Activated CD8-positive, alpha-beta memory T cell treated with anti-CD3 and anti-CD28 coated beads for 24 hours (primary cell): ENCODE data around the gene SFMBT2.

Source experiments
- DNase-seq: peaks from one replicate; pipeline ENCODE4 v3.0.0-alpha.2; 2020

SFMBT2 gene

DNA sequence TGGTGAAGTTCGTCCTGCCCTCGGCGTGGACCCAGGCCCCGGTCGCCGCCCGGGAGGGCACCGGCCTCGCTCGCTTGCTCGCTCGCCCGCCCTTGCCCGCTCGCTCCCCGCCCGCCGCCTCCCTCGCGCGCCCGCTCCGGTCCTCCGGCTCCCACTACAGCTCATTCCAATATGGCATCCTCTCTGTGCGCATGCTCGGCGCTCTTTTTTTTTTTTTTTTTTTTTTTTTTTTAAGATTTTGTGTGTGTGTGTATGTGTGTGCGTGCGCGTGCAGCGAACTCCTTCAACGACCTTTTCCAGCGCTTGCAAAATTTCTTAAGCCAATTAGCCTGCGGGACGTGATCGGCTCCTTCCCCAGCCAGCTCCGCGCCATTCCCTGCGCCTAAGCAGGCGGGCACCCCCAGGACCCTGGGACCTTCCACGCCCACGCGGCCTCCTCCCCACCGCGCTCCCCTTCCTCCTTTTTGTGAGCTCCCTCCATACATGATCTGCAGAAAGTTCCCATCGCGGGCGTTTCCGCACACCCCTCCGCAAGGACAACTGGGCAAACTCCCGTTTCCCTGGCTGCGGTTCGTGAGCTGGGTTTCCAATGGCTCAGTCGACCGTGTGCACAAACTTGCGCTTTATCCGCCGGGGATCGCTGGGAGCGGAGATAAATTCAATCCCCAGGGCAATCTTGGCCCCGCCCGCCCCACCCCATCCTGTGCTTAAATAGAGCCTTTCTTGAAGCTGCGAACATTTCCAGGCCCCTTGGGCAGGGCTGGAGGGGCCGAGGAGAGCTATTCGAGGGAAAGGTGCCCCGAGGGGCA lies at the start of gene SFMBT2:
Gene SFMBT2, minus strand, starts transcription at position 173 of the 809 bp plus-strand sequence. CDS start 29,136 bp downstream, outside the sequence.
- DNase-seq, result peak; percentile 81

DNA sequence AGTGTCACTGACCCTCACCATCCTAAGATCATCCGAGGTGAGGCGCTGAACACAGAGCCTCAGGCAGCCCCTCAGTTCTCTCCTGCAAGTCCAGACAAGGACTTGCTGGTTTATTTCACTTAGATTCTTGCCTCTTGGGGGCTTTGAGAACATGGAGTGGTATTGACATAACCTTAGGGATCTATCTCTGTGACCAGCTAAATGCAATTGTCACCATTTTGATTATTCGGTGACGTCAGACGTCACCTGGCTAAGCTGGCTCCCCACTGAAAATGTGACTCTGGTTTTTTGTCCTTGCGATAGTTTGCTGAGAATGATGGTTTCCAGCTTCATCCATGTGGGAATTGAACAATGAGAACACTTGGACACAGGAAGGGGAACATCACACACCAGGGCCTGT lies 49.2 kb upstream of the SFMBT2 start:
- no peak for DNase-seq

DNA sequence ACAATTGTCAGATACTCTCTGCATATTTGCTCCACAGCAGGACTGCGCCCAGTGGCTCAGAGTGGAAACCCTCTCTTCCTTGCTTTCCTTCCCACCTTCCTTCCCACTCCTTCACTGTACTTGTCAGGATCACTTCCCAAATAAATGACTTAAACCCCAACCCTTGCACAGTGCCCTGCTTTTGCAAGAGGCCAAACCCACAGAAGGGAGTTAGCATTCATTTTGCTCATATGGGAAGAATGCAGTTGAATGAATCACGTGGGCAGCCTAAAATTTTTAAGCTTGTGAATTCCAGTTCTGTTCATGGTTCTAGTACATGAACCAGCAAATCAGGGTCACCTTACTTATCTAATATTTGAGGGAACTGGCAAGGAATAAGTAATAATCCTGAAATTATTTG lies 47.7 kb upstream of the SFMBT2 start:
- DNase-seq, result no peak

DNA sequence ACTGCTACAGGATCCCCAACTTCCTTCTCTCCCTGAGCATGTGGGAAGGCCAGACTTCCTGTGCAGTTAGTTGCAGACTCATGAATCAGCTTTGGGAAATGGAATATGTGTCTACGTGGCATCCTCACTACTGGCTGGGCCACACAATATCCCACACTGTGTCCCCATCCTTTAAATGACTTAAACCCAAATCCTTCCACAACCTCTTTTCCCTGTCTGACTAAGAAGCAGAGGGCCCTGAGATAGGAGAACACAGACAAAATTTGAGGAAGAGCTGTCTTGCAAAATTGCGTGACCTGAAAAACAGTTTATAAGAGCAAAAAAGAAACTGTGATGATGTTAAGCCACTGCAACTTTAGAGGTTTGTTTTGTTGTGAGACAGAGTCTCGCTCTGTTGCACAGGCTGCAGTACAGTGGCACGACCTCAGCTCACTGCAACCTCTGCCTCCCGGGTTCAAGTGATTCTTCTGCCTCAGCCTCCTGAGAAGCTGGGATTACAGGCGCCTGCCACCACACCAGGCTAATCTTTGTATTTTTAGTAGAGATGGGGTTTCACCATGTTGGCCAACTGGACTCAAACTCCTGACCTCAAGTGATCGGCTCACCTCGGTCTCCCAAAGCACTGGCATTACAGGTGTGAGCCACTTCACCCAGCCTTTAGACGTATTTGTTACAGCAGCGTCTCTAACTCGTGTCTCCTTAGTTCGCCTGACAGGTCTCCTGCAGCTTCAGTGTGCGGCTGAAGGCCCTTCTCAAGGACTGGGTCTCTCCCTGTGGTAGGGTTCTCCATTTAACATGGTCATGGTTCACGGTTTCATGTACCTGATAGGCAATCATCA lies 46.9 kb upstream of the SFMBT2 start:
- no peak for DNase-seq

DNA sequence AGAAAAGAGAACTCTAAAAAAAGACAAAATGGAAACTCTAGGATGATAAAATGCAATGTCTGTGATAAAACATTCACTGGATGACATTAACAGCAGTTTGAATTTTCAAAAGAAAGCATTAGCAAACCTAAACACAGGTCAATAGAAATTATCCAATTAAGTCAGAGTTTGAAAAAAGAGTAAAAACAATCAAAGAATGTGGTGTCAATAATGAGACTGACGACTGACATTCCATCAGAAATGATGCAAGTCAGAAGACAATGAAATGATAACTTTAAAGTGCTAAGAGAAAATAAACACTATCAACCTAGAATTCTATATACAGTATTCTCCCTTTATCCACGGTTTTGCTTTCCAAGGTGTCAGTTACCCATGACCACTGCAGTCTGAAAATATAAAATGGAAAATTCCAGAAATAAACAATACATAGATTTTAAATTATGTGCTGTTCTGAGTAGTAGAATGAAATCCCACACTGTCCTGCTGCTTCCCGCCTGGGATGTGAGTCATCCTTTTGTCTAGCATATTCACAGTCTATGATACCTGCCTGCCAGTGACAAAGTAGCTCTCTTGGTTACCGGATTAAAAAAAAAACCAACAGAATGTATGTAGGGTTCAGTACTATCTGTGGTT lies 38.3 kb upstream of the SFMBT2 start:
- DNase-seq, result no peak

DNA sequence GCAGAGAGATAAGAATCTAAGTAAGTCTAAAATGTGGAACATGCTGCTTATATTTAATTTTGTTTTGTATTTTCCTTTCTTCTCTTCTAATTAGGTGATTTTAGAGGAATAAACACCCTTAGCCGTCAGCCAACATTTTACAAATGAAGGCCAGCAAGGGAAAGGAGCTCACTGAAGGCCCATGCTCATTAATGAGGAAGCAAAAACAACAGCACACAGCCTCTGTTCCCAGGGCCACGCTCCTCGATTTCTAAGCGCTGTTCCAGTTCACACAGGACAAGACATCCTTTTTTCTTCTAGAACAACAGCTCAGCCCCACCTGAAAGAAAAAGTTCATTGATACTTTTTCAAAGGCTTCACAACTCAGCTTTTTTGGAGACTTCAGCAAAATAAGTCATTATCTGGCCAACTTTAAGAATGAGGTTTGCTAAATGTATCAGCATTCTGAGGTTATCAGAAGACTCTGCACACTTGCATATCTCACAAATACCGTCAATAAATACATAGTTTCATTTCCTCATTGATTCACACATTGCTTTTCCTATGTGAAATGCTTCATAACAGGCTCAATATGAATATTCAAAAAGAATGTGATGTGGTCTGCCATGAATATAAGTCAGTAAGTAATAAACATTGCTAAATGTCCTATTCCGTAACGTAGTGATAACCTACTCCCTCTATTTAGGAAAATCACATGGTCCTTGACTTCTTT lies 34.8 kb upstream of the SFMBT2 start:
- no peak for DNase-seq

DNA sequence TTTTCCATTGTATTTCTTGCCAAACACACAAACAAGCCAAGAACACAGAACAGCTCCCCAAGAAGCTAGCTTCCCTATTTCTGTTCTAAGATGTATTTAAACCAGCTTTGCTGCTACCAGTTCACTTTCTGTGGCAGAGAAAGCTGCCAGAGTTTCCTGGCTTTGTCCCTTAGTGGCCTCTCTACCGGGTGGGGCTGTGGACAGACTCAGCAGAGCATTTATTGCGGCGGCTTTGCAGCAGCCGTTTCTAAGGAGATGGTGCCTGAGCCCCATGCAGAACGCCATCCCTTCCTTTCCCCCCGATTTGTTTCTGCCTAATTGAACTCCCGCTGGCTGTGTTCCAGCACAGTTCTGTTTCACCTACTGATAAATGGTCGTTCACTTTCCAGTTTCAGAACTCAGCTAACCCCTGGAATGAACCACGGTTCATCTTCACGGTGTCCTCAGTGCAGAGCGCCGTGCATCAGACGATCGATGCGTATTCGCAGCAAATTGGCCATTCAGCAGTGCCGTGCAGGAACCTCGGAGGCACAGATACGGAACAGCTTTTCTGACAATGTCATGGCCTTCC lies 33.8 kb upstream of the SFMBT2 start:
- no peak for DNase-seq

DNA sequence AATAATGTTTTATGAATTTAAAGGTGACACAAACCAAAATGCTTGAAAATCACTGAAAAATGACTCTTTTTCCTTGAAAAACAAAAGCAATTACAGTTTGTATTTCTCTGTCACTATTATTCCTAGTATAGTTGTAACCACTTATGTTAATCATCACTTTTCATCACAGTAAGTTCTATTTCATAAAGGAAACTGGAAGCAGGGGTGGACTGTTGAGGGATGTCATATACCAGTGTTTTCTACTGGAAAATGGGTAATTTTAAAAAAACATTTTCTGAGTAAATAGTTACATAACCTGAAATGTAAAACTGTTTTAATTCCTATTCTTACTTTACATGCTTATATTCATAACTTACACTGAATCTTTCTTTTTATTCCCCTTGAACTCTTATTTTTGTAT lies 32.2 kb upstream of the SFMBT2 start:
- no peak for DNase-seq

DNA sequence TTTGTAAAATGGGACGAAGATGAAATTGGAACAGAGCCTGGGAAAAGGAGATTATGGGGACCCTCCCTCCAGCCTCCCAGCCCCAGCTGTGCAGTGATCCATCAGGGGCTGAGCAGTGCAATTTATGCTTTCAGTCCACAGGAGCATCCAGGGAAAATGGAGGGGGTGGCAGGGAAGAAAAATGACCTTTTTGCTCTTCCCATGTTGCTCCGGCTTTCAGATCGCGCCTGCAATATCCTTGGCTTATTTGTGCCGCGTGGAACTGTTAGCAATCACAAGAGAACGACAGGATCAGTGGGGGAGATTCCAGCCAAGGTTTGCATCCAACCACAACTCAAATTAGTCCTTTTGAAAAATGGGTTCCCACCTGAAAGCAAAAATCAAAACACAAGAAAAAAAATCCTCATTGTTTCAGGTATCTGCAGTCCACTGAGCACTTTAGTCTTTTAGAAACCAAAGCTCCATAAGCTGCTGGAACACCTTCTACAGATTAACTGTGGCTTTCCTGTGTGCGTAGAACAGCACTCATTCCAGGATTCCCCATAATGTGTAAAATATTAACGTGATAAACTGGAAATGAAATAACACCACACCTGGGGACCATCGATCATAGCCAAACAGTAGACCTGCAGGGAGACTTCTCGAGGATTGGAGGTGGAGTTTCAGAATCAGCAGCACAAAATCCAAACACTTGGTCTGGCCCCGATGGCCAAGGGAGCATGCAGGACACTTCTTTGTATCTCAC lies 30.7 kb upstream of the SFMBT2 start:
- no peak for DNase-seq

DNA sequence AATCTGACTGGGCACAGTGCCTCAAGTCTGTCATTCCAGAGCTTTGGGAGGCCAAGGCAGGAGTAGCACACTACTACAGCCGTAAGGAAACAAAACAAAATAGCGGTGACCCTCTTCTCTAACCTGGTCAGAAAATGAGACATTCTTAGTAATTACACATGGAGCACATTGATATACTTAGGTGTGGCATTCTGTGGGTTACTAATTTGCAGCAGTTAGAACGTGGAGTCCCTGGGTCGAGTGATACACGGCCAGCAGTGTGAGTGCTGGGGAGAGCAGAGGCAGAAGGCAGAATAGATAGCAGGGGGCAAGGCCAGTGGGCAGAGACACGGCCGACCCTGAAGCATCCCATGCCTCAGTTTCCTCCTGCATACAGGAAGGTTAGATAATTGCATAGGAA lies 28.9 kb upstream of the SFMBT2 start:
- DNase-seq, result no peak

DNA sequence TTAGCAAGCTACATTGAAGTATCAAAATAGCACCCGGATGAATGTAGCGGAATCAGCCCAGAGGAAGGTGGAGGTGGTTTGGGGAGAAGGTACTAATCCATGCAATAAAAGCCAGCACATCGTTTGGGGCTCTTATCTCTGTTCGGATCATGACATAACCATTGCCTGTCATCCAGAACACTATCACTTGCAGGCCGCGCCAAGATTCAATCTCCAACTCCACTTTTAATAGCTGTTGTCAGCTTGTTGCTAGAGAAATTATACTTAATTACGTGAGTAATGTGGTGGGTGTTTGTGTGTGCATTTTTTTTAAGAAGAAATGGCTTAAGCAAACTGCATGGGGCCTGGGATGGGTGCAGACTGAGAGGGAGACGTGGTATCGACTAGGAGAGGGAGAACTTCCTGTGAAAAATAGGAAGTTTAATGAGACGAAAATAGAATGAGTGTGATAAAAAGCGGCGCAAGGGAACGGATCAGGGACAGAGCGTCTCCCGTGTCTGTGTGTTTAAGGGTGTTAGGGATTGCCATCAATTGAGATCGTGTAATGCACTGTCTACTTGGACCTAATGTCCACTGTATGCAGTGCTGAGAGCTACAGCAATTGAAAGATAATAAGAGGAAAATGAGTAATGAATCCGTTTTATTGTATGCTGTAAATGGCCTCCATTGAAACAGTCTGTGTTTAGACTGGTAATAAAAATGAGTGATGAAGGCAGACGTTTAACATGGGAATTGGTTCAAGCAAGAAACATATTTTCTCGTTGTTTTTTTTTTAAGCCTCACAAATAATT lies 27.6 kb upstream of the SFMBT2 start:
- no peak for DNase-seq

DNA sequence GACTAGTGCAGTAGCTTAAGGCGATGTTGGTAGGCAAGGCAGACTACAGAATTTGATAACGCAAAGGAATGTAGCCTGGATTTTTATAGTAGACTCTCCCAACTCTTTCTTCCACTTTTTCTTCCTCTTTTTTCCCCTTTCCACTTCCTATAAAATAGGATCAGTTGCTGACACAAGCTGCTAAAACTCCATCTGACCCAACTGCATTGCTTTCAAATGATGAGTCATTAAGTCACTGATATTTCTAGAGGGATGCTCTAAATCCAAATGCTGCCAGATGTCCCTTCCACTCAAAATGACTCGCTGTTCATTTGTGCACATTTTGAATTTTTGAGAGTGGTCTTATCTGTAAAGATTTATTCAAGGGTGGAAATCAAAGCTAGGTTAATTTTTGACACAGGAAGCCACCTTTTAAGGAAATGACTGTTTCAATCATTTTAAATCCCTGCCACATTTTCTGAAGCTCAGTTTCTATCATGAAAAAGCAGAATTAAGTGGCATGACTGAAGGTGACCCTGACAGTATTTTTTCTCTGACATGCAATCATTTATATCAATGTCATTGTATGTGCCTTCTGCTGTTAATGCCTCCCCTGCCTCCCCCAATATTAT lies 25.8 kb upstream of the SFMBT2 start:
- no peak for DNase-seq

DNA sequence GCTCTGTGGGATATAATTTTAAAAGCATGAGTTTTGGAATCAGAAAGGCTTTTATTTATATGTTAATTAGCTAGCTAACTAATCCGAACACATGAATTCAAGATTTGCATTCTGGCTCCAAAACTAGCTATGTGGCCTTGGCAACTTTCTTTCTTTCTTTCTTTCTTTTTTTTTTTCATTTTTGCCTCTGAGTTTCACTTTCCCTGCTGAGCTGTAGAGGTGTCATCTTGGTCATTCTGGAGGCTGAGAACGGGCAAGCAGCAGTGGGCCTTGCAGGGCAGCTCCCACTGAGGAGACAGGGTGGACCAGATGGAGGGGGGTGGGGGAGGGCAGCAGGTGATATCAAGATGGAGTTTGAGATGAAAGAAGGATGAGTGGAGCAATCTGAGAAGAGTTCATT lies 24.8 kb upstream of the SFMBT2 start:
- no peak for DNase-seq

DNA sequence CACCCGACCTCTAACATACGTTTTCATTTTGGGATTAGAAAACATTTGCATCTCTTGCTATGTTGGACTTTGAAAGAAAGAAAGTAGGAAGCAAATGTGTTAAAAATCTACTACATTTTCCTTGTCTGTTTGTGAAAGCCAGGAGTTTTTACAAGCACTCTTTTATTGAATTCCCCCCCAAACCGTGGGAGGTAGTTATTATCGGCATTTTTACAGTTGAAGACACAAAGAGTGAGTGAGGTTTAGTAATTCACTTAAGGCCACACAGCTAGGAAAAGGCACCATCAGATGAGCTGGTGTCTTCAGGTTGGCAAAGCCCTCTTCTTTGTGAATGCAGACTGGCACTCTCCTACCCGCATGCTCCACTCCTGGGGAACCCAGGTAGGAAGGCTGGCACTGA lies 23.5 kb upstream of the SFMBT2 start:
- DNase-seq, result no peak

DNA sequence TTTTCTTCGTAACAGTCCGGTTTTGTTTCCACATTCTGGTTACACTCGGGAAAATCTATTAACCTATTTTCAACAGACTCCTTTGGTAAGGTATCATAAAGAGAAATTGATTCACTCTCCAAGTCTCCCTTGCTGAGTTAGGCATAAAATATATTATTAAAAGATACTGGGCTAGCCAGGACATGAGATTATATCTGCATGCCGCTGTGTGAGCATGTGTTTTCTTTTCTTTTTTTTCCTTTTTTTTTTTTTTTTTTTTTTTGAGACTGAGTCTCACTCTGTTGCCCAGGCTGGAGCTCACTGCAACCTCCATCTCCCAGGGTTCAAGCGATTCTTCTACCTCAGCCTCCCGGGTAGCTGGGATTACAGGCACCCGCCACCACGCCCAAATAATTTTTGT lies 23.0 kb upstream of the SFMBT2 start:
- no peak for DNase-seq

DNA sequence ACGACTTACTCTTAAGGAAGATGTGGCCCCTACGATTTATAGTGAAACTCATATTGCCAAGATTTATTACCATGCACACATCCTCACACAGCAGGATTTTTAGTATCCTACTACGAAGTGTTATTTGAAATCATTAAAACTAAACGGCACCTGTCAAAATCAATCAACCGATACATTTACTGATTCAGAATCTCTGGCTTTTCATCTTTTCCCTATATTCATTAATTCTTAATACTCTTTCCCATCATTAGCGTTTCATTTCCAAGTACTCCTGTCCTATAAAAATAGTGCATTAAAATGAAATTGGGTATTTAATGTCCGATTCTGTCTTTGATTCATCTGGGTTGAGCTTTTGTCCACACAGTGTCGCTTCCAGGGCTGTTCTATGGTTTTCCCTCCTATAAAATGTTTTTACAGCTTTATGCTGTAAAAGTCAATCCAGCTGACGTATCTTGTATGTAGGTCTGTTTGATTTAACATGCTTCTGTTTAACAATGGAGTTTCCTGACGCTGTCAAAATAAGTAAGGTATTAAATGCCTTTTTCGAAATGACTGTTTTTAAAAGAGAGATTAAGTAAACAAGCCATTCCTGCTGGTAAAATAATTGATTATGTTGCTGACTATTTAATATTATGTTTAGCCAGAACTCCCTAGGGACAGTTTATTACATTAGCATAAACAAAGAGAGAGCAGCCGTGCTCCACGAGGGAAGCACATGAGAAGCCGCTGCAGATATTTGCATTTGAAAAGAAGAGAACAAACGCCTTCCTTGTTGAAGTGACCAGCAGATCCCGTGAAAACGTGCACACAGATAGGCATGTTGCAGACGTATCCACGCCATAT lies 22.3 kb upstream of the SFMBT2 start:
- no peak for DNase-seq

DNA sequence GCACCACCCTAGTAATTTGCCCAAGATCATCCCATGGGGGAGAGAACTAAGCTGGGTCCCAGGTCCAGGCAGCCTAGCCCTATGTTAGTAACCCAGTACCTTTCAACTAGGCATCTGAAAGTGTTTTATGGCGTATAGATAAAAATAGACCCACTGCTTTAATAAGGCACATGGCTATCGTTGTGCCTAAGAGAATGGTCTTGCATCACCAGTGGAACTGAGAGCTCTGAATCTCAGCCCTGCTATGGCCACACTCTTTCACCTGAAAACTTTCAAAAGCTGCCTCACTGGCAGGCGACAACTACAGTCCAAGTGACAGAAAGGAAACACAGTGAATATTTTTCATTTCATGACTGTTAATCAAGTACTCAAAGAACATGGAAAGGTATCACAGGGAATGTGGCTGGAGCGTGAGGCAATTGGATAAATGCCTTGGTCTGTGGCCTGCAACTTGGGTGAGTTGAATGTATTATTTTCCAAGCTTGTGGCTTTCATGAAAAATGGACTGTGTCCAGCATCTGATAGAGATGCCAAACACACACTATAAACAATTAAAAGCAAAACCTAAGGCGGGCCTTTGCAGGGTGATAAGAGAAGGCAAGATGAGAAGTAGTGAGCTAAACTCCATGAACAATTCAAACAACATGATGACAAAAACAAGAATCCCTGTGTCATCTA lies 18.0 kb upstream of the SFMBT2 start:
- no peak for DNase-seq

DNA sequence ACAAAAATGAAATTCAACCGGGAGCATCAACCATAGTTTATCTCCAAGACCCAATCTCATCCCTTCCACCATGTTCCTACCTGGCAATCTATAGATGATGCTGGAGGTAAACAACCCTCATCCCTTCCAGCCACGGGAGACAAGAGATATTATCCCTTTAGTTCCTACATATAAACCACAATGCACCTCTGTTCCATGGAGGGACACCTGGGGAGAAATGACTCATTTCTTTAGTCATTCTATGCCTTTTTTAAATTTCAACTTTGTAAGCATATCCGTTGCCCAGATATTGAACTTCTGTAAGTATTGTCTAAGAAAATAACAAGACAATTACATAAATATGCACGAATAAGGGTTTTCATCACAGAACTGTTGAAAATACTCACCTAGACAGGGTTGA lies 15.5 kb upstream of the SFMBT2 start:
- DNase-seq, result no peak

DNA sequence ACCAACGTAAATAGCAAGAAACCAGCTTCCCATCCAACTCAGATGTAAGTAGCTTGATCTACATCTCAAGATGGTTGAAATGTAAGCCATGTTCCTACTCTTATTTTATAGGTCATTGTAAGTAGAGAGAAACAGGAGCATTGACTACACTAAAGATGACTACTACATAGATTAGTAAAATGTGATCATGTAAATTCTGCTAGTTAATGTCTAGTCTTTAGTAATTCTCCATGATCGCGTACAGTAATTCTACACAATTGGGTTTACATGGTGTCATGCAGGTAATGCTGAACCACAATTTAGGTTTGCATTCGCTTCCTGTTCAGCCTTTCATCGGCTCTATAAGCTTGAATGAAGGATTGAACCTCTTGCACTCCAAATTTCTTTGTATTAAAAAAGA lies 14.9 kb upstream of the SFMBT2 start:
- DNase-seq, result no peak
